ENCODE results near the gene MFRP. TPM values are rescaled to one million over a fixed set of nuclear protein-coding genes. Genes with fewer than 3 reads are reported as not detected.
A peak's percentile ranks its signal among the peaks of the same experiment; 100 is the strongest.

The MFRP gene
- total and polyA plus RNA-seq, 9 of the 15 experiments (the other 6 are each of a cell fraction or from before 2014, with no cell fraction given): not detected

- TF ChIP-seq ID3 (CRISPR knock-in tag; IDR thresholded peaks at IDR 0.05) (no peak), ID3 (tag; IDR thresholded peaks at IDR 0.05) (peak; percentile 81), NFRKB (IDR thresholded peaks at IDR 0.05; ENCODE audit: low read depth) (no peak), MXI1 (IDR thresholded peaks at IDR 0.05; ENCODE audit: low read depth, low read length) (peak; percentile 99), ZNF124 (CRISPR knock-in tag; IDR thresholded peaks at IDR 0.05) (no peak), CTCF (IDR thresholded peaks at IDR 0.05 in 2 of 3, conservative IDR thresholded peaks at IDR 0.05 in 1 of 3; ENCODE audit: insufficient read depth in 2 of 3, low read depth in 1 of 3, low read length in 3 of 3) (peak; percentile 93 to 96 (median 94)), FOXK1 (CRISPR knock-in tag; IDR thresholded peaks at IDR 0.05; ENCODE audit: borderline replicate concordance) (peak; percentile 75; the same call in 1 of the 2 replicates), RBFOX2 (IDR thresholded peaks at IDR 0.05; ENCODE audit: low read depth, low read length) (peak; percentile 81), ELF2 (CRISPR knock-in tag; IDR thresholded peaks at IDR 0.05) (0 out of 2 replicates have a peak, but pooled peaks have one; percentile 54), TCF7L2 (IDR thresholded peaks at IDR 0.05; ENCODE audit: low read depth, low read length) (0 out of 2 replicates have a peak, but pooled peaks have one; percentile 15), MIER1 (IDR thresholded peaks at IDR 0.05; ENCODE audit: low read depth) (no peak), ZNF184 (CRISPR knock-in tag; IDR thresholded peaks at IDR 0.05) (no peak), ZNF354B (CRISPR knock-in tag; IDR thresholded peaks at IDR 0.05) (no peak), POLR2H (tag; IDR thresholded peaks at IDR 0.05; ENCODE audit: low read depth) (no peak), EGR1 (conservative IDR thresholded peaks at IDR 0.05) (peak; percentile 46; the same call in 1 of the 2 replicates), BRD9 (IDR thresholded peaks at IDR 0.05; ENCODE audit: low read depth, partially characterized antibody) (peak; percentile 18), NCOA6 (IDR thresholded peaks at IDR 0.05) (no peak), SMAD3 (CRISPR knock-in tag; conservative IDR thresholded peaks at IDR 0.05) (no peak), JUND (IDR thresholded peaks at IDR 0.05; ENCODE audit: borderline replicate concordance, low read depth, low read length) (peak; percentile 63), JUND (tag; IDR thresholded peaks at IDR 0.05; ENCODE audit: borderline replicate concordance, low read depth, low read length) (no peak; the same call in 2 of the 3 replicates), USF2 (CRISPR knock-in tag; IDR thresholded peaks at IDR 0.05) (peak; percentile 80), HNRNPK (IDR thresholded peaks at IDR 0.05; ENCODE audit: low read depth, low read length, poor library complexity, severe bottlenecking) (no peak)
- TF ChIP-seq, protein P1, sequence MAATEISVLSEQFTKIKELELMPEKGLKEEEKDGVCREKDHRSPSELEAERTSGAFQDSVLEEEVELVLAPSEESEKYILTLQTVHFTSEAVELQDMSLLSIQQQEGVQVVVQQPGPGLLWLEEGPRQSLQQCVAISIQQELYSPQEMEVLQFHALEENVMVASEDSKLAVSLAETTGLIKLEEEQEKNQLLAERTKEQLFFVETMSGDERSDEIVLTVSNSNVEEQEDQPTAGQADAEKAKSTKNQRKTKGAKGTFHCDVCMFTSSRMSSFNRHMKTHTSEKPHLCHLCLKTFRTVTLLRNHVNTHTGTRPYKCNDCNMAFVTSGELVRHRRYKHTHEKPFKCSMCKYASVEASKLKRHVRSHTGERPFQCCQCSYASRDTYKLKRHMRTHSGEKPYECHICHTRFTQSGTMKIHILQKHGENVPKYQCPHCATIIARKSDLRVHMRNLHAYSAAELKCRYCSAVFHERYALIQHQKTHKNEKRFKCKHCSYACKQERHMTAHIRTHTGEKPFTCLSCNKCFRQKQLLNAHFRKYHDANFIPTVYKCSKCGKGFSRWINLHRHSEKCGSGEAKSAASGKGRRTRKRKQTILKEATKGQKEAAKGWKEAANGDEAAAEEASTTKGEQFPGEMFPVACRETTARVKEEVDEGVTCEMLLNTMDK (IDR thresholded peaks at IDR 0.05; ENCODE audit: borderline replicate concordance, insufficient read depth, low read depth, low read length, poor library complexity, severe bottlenecking): peak; percentile 82
Measured at GRCh38 chr11:119381181-119381988, 34.9 kb upstream of the MFRP start, which contains the start of gene USP2 (continued).

Data from K562 (cell line).